OCI-LY3 (cell line): ENCODE measurements around the gene SIN3A.
"Not testable (repeated sequence)": the region's sequence is repeated elsewhere in the genome, so short reads cannot be mapped to it uniquely, and the experiment has no call there.

Experiments
- H2AFZ ChIP-seq: fragments of 200-600, 300-600 bp; shearing (Covaris generic); 2 replicates; pipeline ENCODE4 v1.6.0; 2014; ENCODE audit warnings: antibody characterized with exemption, low read depth, low read length
- H3K27ac ChIP-seq: fragments of 200-600, 300-600 bp; sonication (generic); 2 replicates; pipeline ENCODE4 v1.5.1; 2014; ENCODE audit warnings: mild to moderate bottlenecking, low read length, moderate library complexity, mixed read lengths
- H3K27me3 ChIP-seq: fragments of 200-600, 300-600 bp; sonication (generic); 2 replicates; pipeline ENCODE4 v1.6.1; 2014; ENCODE audit warnings: low read depth, low read length, mixed read lengths
- H3K36me3 ChIP-seq: fragments of 200-600, 300-600 bp; sonication (generic); replicated peaks from 2 replicates; pipeline ENCODE3; 2014; ENCODE audit warnings: low read depth, low read length, mixed read lengths
- H3K4me1 ChIP-seq: fragments of 300-600, 200-600 bp; sonication (generic); 2 replicates; pipeline ENCODE4 v1.6.1; 2014; ENCODE audit warnings: low read length, mixed read lengths
- H3K4me2 ChIP-seq: fragments of 200-600, 300-600 bp; sonication (generic); 2 replicates; pipeline ENCODE4 v1.6.1; 2014; ENCODE audit warnings: low read length, mixed read lengths
- H3K4me3 ChIP-seq: fragments of 300-600, 200-600 bp; sonication (generic); 2 replicates; pipeline ENCODE4 v1.5.1; 2014; ENCODE audit warnings: antibody characterized with exemption, mild to moderate bottlenecking, low read length, moderate library complexity
- H3K79me2 ChIP-seq: fragments of 300-600, 200-600 bp; shearing (Covaris generic); 2 replicates; pipeline ENCODE4 v1.6.1; 2014; ENCODE audit warnings: mild to moderate bottlenecking, low read length, mixed read lengths
- H3K9ac ChIP-seq: fragments of 300-600, 200-600 bp; shearing (Covaris generic); 2 replicates; pipeline ENCODE4 v1.6.0; 2014; ENCODE audit warnings: mild to moderate bottlenecking, low read length, moderate library complexity
- H3K9me3 ChIP-seq: fragments of 200-600, 300-600 bp; shearing (Covaris generic); 2 replicates; pipeline ENCODE4 v1.6.1; 2014; ENCODE audit warnings: low read length, mixed read lengths; ENCODE audit not compliant: insufficient read depth
- H4K20me1 ChIP-seq: fragments of 200-600, 300-600 bp; sonication (generic); 2 replicates; pipeline ENCODE4 v1.6.1; 2016; ENCODE audit warnings: low read length, mixed read lengths; ENCODE audit not compliant: insufficient read depth
- CTCF ChIP-seq: fragments of 200-600, 300-600 bp; sonication (generic); IDR thresholded peaks from 2 replicates; pipeline ENCODE4 v1.5.1; 2014; ENCODE audit warnings: antibody characterized with exemption, low read length, low read depth
- EZH2phosphoT487 ChIP-seq: fragments of 200-600 bp; shearing (Covaris generic); IDR thresholded peaks from 2 replicates; pipeline ENCODE4 v1.6.1; 2018; ENCODE audit warnings: antibody characterized with exemption, mixed run types, low read depth

Gene SIN3A

GRCh38 chr15:75403892-75404291 is 47.6 kb downstream of the SIN3A start:
- TF ChIP-seq EZH2phosphoT487, result no peak
- no peak for TF ChIP-seq CTCF

GRCh38 chr15:75397494-75397893 is 54.0 kb downstream of the SIN3A start:
- H3K4me3 ChIP-seq, result no peak overlapping the region
- peaks cover 78% of the 10 kb centered on the region for H3K36me3 ChIP-seq
- H4K20me1 ChIP-seq, result peaks cover 9% of the 10 kb centered on the region; the same call in 1 of the 2 replicates
- no peaks in the 10 kb centered on the region for H3K9me3 ChIP-seq
- H3K9ac ChIP-seq, result no peak overlapping the region
- H3K4me1 ChIP-seq, result no peaks in the 10 kb centered on the region
- H3K79me2 ChIP-seq, result 0 out of 2 replicates have a peak, but pooled peaks cover 7% of the 10 kb centered on the region
- TF ChIP-seq CTCF (no peak), EZH2phosphoT487 (no peak)
- H2AFZ ChIP-seq, result no peak overlapping the region
- H3K27me3 ChIP-seq, result no peaks in the 10 kb centered on the region
- H3K4me2 ChIP-seq, result no peak overlapping the region
- no peak overlapping the region for H3K27ac ChIP-seq

More at GRCh38 chr15:75403892-75404291, 47.6 kb downstream of the SIN3A start:
- no peak overlapping the region for H3K4me2 ChIP-seq
- H3K9ac ChIP-seq, result no peak overlapping the region
- no peak overlapping the region for H2AFZ ChIP-seq
- H3K4me1 ChIP-seq, result peaks cover 6% of the 10 kb centered on the region
- H4K20me1 ChIP-seq, result 0 out of 2 replicates have a peak, but pooled peaks cover 3% of the 10 kb centered on the region
- H3K27me3 ChIP-seq, result no peaks in the 10 kb centered on the region
- H3K36me3 ChIP-seq, result peaks cover 57% of the 10 kb centered on the region
- H3K27ac ChIP-seq, result no peak overlapping the region
- no peaks in the 10 kb centered on the region for H3K9me3 ChIP-seq
- H3K4me3 ChIP-seq, result no peak overlapping the region
- H3K79me2 ChIP-seq, result 0 out of 2 replicates have a peak, but pooled peaks cover 3% of the 10 kb centered on the region

DNA sequence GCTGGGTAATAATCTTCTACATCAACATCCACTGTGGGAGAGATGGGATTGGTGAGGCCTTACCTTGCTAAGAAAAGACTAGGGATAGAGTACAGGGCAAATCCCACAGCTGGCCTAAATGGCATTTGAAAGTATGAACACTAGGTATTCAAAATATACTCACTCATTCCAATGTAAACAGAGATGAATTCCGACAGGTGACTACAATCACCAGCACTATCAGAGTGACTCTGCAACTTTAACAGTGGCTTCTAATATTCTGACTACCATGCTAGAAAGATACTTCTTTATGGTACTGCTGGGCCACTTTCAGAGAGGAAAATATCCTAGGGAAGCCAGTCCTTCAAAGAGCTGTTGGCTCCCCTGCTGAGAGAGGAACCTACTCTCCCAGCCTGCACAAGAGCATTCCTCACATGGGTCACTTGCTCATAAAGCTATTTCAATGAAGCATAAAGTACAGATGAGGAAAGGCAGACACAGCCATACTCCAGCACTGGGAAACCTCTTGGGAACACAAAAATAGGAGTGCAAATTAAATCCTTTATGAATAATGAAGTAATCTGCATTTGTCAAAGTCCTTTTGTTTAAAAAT is 61.6 kb downstream of the SIN3A start:
- H4K20me1 ChIP-seq, result peaks cover 6% of the 10 kb centered on the region
- H3K36me3 ChIP-seq, result peaks cover 76% of the 10 kb centered on the region
- H3K4me3 ChIP-seq, result no peak overlapping the region
- H3K9me3 ChIP-seq, result no peaks in the 10 kb centered on the region
- no peak overlapping the region for H3K4me2 ChIP-seq
- no peak overlapping the region for H3K27ac ChIP-seq
- H3K4me1 ChIP-seq, result peaks cover 21% of the 10 kb centered on the region
- no peak for TF ChIP-seq CTCF
- no peak for TF ChIP-seq EZH2phosphoT487
- H2AFZ ChIP-seq, result no peak overlapping the region
- H3K27me3 ChIP-seq, result no peaks in the 10 kb centered on the region
- H3K9ac ChIP-seq, result no peak overlapping the region
- no peaks in the 10 kb centered on the region for H3K79me2 ChIP-seq

DNA sequence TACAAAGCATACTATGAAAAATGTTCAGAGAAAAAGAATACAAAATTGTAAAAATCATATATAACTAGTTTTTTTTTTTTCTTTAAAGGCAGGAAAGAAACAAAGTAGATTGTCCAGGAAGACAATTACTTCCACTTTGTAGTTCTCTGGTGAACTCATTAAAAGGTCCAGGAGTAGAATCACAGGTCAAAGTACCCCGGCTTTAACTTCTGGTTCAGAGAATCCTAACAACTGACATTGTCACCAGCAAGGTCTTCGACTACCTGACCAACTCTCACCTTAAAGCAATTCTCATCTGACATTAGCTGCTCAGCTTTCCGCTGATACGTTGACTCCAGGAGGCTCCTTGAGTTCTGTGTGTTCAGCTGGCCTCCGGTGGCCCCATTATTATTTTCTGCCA is 67.5 kb downstream of the SIN3A start:
- H3K4me2 ChIP-seq, H3K9me3 ChIP-seq, H3K79me2 ChIP-seq, H3K27ac ChIP-seq, H4K20me1 ChIP-seq, H3K27me3 ChIP-seq, H3K4me3 ChIP-seq, H3K9ac ChIP-seq, H2AFZ ChIP-seq: not testable (repeated sequence)
- H3K36me3 ChIP-seq, result peaks cover 52% of the 10 kb centered on the region
- H3K4me1 ChIP-seq, result peaks cover 35% of the 10 kb centered on the region
